Stimulated activated CD4-positive, alpha-beta T cell treated with anti-CD3 and anti-CD28 coated beads, Interleukin-4, amount 100 ng/mL, for 48 hours (primary cell): ENCODE measurements around the gene S100A2.
"Not testable (repeated sequence)": the region's sequence is repeated elsewhere in the genome, so short reads cannot be mapped to it uniquely, and the experiment has no call there.

Experiments used
- DNase-seq, 2 donors: peaks; one replicate each; pipeline ENCODE4 v3.0.0-alpha.2; 2020; ENCODE audit warnings: low read depth in 2 of 2

Gene S100A2

DNA sequence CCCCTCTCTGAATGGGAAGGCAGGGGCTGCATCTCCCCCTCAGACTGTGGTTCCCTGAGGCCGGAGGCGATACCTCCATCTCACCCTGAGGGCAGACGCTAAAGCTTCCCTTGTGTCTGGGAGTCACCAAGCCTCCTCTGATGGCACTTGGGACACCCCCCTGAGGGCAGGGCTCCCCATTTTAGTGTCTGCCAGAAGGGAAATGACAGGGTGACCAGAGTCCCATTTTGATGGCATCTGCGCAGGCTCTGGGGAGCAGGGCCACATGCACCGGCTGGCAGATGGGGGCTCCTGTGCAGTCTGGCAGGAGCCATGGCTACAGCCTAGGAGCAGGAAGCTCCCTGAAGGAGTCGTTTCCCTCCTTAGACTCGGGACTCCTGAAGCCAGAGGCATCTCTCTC lies 1.7 kb downstream of the S100A2 start:
- no peak for DNase-seq

- DNase-seq, result no peak
These were observed 2.2 kb downstream of the S100A2 start for GRCh38 chr1:153563483-153563901.

DNA sequence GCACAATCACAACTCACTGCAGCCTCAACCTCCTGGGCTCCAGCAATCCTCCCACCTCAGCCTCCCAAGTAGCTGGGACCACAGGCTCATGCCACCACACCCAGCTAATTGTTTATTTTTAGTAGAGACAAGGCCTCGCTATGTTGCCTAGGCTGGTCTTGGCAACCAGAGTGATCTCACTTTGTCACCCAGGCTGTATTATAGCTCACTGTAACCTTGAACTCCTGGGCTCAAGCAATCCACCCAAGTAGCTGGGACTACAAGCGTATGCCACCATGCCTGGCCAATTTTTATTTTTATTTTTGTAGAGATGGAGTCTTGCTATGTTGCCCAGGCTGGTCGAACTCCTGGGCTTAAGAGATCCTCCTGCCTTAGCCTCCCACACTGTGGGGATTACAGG lies 3.6 kb downstream of the S100A2 start:
- not testable (repeated sequence) for DNase-seq

GRCh38 chr1:153561466-153561985 lies 4.1 kb downstream of the S100A2 start:
- DNase-seq, result no peak

DNA sequence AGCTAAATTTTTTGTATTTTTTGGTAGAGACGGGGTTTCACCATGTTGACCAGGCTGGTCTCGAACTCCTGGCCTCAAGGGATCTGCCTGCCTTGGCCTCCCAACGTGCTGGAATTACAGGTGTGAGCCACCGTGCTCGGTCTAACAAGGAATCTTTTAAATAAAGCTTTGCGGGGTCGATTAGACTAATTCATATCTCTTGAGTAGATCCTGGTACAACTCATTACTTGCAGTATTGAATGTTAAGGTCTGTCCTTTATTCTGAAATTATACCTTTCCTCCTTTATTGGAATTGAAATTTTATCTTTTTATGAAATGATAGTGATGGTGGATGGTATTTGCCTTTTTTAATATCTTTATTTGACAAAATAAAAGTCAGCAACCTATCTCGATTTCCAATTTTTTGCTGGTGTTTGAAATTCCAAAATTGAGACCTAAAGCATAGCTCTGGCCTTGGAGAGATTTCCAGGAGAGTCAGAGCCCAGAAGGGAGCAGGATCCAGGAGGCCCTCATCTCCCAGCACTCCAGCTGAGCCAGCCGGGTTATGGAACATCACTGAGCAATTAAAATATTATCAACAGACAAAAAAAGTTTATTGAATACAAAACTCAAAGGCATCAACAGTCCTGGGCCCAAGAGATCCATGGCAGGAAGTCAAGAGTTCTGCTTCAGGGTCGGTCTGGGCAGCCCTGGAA lies 4.7 kb downstream of the S100A2 start:
- DNase-seq, result no peak

DNA sequence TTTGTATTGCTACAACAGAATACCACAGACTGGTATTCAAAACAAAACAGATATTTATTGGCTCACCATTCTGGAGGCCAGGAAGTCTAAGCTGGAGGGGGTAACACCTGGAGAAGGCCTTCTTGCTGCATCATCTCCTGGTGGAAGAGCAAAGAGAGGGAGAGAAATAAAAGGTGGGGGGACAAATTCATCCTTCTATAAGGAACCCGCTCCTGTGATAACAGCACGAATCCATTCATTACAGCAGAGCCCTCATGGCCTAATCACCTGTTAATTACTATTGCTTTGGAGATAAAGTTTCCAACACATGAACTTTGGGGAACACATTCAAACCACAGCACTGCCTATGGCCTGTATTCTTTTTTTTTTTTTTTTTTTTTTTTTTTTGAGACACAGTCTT lies 5.4 kb downstream of the S100A2 start:
- DNase-seq, result no peak

DNA sequence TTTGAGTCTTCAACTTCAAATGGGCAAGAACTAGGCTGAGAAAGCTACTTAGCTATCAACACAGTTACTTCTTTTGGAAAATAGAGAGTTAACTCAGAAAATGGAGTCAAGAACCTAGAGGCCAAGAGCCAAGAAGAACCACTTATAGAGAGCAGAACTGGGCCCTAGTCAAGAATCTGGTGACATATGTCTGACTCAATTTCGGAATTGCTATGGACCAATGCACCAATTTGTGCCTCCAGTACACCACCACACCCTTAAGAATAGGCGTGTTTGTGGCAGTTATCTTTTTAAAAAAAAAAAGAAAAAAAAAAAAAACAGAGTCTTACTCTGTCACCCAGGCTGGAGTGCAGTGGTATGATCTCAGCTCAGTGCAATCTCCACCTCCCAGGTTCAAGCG lies 7.8 kb downstream of the S100A2 start:
- no peak for DNase-seq

DNA sequence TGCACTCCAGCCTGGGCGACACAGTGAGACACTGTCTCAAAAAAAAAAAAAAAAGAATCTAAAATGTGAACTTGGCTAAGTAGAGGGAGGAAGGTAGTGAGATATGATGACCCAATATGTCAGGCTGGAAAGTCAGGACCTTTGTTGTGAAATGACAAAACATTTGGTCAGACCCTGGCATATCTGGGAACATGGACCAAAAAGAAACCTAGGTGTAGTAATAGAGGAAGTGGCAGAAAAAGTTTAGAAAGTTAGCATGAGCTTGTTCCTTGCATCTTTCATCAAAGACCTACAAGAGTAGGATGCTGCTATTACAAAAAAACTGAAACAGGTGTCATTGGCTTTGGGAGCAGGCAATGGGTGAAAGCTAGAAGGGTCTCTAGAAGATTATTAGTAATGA lies 9.3 kb downstream of the S100A2 start:
- DNase-seq, result no peak

DNA sequence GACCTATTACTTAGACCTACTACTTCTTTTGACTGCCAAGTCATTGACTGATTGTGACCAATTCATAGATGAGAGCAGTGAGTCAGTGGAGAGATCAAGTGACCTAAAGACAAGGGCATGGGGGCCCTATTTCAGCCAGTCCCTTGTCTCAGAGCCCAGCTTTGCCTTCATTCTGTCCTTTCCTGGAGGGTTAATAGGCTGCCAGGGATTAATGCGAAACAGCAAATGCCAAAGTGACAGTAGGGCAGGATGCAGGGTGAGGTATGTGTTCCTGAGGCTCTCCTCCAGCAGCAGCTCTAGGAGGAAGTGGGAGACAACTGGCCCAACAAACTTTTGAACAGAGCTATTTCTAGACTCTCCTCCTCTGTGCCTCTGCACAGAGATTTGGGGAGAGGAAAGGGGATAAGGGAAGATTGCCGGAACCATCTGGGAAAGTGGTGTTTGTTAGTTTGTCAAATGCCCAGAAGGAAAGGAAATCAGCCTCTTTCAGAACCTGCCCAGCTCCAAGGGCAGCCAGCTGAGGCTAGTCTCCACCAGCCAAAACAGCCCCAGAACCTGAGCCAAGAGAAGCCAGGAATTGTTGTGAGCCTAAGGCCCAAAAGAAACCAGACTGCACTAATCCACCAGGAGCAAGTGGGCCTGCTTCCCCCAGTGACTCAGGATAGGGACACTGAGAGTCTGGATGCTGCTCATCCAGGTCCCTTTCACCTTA lies 11.7 kb downstream of the S100A2 start:
- DNase-seq, result no peak

- no peak for DNase-seq
These were observed 12.5 kb downstream of the S100A2 start for GRCh38 chr1:153553096-153553495.

GRCh38 chr1:153552335-153552734 lies 13.3 kb downstream of the S100A2 start:
- DNase-seq, result no peak

- no peak for DNase-seq
These were observed 14.7 kb downstream of the S100A2 start for GRCh38 chr1:153550827-153551500.

DNA sequence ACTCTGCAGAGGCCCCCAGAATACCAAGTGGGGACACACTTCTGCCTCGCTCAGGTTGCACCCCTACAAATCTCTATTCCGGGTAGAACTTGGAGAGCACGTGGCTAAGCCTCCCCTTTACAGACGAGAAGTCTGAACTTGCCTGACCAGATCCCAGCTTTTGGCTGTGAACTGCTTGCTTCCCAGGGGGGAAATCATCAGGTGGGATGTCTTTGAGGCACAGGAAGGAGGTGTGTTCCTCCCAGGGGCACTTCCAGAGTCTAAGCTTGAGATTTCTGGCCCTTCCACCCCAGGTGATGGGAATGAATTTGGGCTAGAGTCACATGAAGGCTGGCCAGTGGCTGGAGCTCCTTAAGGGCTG lies 15.3 kb downstream of the S100A2 start:
- no peak for DNase-seq

GRCh38 chr1:153549741-153550397 lies 15.8 kb downstream of the S100A2 start:
- no peak for DNase-seq

GRCh38 chr1:153548722-153549688 lies 16.6 kb downstream of the S100A2 start, which contains the start of gene S100A3:
Gene S100A3 (minus strand): TSS chr1:153549258. CDS start chr1:153548485, 773 bp downstream.
- no peak for DNase-seq

DNA sequence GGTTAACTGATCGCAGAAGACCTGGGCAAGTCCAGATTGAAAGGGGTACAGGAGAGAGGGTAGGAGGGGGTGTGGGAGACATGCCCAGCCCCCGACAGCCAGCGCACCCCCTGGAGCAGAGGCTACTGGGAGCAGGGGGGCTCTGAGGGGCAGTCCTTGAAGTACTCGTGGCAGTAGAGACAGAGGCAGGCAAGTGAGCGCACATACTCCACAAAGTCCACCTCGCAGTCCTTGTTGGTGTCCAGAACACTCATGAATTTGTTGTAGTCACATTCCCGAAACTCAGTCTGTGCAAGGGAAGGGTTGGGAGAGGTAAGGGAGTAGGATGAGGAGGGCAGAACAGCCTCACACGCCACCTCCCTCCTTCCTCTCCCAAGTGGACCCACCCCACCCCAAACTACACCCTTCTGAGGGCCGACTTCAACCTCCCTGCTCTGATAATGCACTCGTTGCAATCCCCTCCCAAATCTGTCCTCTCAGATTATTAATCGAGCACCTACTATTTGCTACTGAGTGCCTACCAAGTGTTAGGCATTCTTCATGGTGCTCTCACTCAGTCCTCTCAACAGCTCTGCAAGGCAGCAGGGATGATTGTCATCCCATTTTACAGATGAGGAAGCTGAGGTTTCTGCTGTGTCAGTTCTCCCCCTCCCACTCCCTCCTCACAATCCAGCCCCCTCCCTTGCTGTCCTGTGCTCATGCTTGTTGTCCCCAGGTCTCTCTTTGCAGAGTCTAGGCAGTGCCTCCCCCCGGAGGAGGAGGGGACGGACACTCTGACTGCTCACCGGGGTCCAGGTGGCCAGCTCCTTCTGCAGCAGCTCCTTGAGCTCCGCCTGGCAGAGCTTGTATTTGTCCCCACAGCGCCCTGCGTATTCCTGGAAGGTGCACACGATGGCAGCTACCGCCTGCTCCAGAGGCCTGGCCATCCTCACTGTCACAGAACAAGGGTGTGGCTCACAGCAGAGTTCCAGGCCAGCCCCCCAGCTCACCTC lies 17.8 kb downstream of the S100A2 start:
- no peak for DNase-seq

DNA sequence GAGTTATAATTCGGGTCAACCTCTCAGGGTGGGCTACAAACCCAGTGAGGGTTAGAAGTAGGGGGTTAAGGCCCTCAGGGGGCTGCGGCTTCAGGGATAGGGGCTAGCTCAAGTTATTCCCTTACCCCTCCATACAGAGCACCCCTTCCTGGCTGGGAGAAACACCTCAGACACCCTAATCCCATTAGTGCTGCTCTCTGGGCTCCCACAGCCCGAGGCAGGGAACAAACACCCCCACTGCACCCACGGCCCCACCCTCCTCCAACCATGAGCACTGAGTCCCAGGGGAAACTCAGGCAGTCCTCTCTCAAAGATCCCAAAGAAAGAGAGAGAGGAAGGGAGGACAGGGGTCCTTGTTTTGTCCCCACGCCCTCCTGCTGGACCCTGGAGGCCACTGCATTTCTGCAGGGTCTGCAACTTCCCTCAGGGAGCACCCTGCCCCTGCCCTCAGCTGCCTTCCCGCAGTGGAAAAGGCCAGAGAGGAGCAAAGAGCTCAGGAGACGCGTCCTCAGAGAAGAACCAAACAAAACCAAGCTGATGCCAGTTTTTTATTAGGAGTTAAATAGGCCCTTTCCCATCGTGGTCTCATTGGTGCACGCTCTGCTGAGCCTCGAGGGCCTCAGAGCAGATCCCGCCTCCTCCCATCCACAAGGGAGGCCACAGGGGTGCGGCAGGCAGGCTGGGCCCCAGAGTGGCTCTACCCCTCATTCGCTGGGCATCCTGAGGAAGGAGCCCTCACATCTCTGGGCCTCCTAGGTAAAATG lies 18.7 kb downstream of the S100A2 start:
- no peak for DNase-seq

DNA sequence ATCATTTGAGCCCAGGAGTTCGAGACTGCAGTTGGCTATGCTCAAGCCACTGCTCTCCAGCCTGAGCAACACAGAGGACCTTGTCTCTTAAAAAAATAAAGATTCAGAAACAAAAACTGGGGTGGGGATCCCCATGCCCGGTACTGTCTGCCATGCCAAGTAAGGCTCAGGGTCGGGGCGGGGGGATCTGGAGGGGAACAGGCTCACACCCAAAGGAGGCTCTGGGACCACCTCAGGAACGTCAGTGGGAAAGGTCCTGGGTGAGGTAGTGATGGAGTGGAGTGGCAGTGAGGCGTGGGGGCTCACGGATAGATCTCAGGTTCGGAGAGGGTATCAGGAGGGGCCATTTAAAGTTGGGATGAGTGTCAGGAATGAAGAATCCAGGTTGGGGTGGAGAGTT lies 19.3 kb downstream of the S100A2 start:
- DNase-seq, result no peak
